Non-pigmented ciliary epithelial cell (primary cell): ENCODE measurements around the gene LRRC52.
"Not testable (repeated sequence)": the region's sequence is repeated elsewhere in the genome, so short reads cannot be mapped to it uniquely, and the experiment has no call there.

Source experiments
- DNase-seq: peaks from one replicate; pipeline ENCODE4 v3.0.0-alpha.2; 2010; ENCODE audit warnings: low read depth

The LRRC52 gene

GRCh38 chr1:165581926-165582325 lies 38.1 kb downstream of the LRRC52 start:
- DNase-seq: no peak

GRCh38 chr1:165586398-165586797 lies 42.6 kb downstream of the LRRC52 start:
- DNase-seq: no peak

- DNase-seq: not testable (repeated sequence)
These were observed 47.6 kb downstream of the LRRC52 start for GRCh38 chr1:165591391-165591790.

GRCh38 chr1:165592945-165593823 lies 49.4 kb downstream of the LRRC52 start:
- DNase-seq: peak; percentile 50

GRCh38 chr1:165595246-165595938 lies 51.6 kb downstream of the LRRC52 start:
- DNase-seq: no peak

- peak; percentile 89 for DNase-seq
These were observed 54.3 kb downstream of the LRRC52 start for GRCh38 chr1:165597883-165598675.

- no peak for DNase-seq
These were observed 54.9 kb downstream of the LRRC52 start for GRCh38 chr1:165598676-165599059.

GRCh38 chr1:165600793-165601192 lies 57.0 kb downstream of the LRRC52 start:
- DNase-seq: no peak

- no peak for DNase-seq
These were observed 60.0 kb downstream of the LRRC52 start for GRCh38 chr1:165603810-165604209.

GRCh38 chr1:165605246-165605645 lies 61.4 kb downstream of the LRRC52 start:
- no peak for DNase-seq

- not testable (repeated sequence) for DNase-seq
These were observed 62.9 kb downstream of the LRRC52 start for GRCh38 chr1:165606676-165607075.

GRCh38 chr1:165610866-165611265 lies 67.1 kb downstream of the LRRC52 start:
- no peak for DNase-seq

- DNase-seq: no peak
These were observed 68.3 kb downstream of the LRRC52 start for GRCh38 chr1:165612062-165612461.
